ENCODE results near the gene MRPL43. TPM values are rescaled to one million over a fixed set of nuclear protein-coding genes. Genes with fewer than 3 reads are reported as not detected.

MRPL43 gene
- total and polyA plus RNA-seq, 2 donors (not counting 3 experiments of a cell fraction or from before 2014, with no cell fraction given), result 75.0 to 144 TPM

GRCh38 chr10:100939763-100940344 is 47.4 kb downstream of the MRPL43 start:
- Histone ChIP-seq H3K27me3 (ENCODE audit: control insufficient read depth in 2 of 2, insufficient read depth in 2 of 2, low read length in 2 of 2) (no peaks in the 10 kb centered on the region), H3K79me2 (ENCODE audit: control insufficient read depth, insufficient read depth, low read length) (no peaks in the 10 kb centered on the region), H3K4me3 (replicated peaks in 1 of 3; ENCODE audit: insufficient read depth in 1 of 3, low read depth in 1 of 3, low read length in 3 of 3) (no peak overlapping the region), H4K20me1 (replicated peaks; ENCODE audit: control insufficient read depth, extremely low read depth, insufficient read depth, low read length) (no peaks in the 10 kb centered on the region), H2AFZ (ENCODE audit: low read depth, low read length) (no peak overlapping the region), H3K9me1 (replicated peaks; ENCODE audit: control insufficient read depth, extremely low read depth, insufficient read depth, low read length) (no peaks in the 10 kb centered on the region), H3K9ac (replicated peaks; ENCODE audit: extremely low read depth, insufficient read depth, low read length) (no peak overlapping the region), H3K4me1 (ENCODE audit: control insufficient read depth, extremely low read depth, insufficient read depth, low read length) (no peaks in the 10 kb centered on the region), H3K27ac (ENCODE audit: insufficient read depth, low read depth, low read length) (no peak overlapping the region), H3K36me3 (ENCODE audit: control insufficient read depth in 2 of 2, extremely low read depth in 1 of 2, insufficient read depth in 2 of 2, low read length in 2 of 2) (peaks cover 13 to 16% of the 10 kb centered on the region in 2 experiments), H3K9me3 (replicated peaks; ENCODE audit: control insufficient read depth, insufficient read depth, low read length) (no peaks in the 10 kb centered on the region), H3K4me2 (ENCODE audit: insufficient read depth, low read length) (no peak overlapping the region)
- ChIA-PET CTCF (interaction anchor here (1.3 kb wide), 1 partner anchor 75 kb away, joined by 3 read pairs; no protein-coding TSS in a partner anchor), POLR2A (no interaction called here)
- TF ChIP-seq GATA2 (IDR thresholded peaks at IDR 0.05; ENCODE audit: insufficient read depth, insufficient read length, low read depth, low read length) (no peak), CTCF (IDR thresholded peaks at IDR 0.05; ENCODE audit: extremely low read depth in 1 of 2, insufficient read depth in 1 of 2, low read depth in 1 of 2, low read length in 2 of 2) (no peak), JUN (IDR thresholded peaks at IDR 0.05; ENCODE audit: borderline replicate concordance, insufficient read depth, insufficient read length, low read depth) (no peak), MAX (IDR thresholded peaks at IDR 0.05; ENCODE audit: insufficient read depth, insufficient read length) (no peak)
- dilution Hi-C loops (cut with MboI; ENCODE audit: extremely low pct_ligation_motif_present, low sequenced_read_pairs), result no loop called here
- intact Hi-C loops (cut with micrococcal nuclease), result no loop called here
- FAIRE-seq, result no peak
- no TSS peak for BruUV-seq (replicated peaks)
- DNase-seq (ENCODE audit: low read depth, low spot score), result no peak

MicroRNAs within 50 kb of the gene (microRNA counts, 767-probe panel; counts per million panel counts)
- microRNA hsa-miR-608, result 723 counts per million, percentile 96 among the panel's probes with 10 or more counts

Small RNA genes within 50 kb of the gene (microRNA-seq; reads per million reads assigned to microRNA genes)
- gene MIR608 (ENCODE audit: borderline number of aligned reads, borderline replicate concordance), result not detected

Small RNA genes within 50 kb of the gene (small RNA-seq; reads per million reads assigned to genes)
- not detected for gene MIR608 (ENCODE audit: insufficient read depth, insufficient read length, low read depth, low replicate concordance)

Other genes starting within 250 kb of the MRPL43 start
- not detected in 2 replicates for gene PAX2, start 241.9 kb downstream of the MRPL43 start, total RNA-seq
- not detected in 2 replicates for gene PAX2, start 241.9 kb downstream of the MRPL43 start, polyA plus RNA-seq
- gene SLF2, start 74.5 kb downstream of the MRPL43 start, total RNA-seq, result 28.0 and 35.5 TPM in 2 replicates
- gene SLF2, start 74.5 kb downstream of the MRPL43 start, polyA plus RNA-seq, result 6.7 and 7.5 TPM in 2 replicates
- 6.0 and 6.7 TPM in 2 replicates for gene SEMA4G, start 18.0 kb downstream of the MRPL43 start, total RNA-seq
- gene SEMA4G, start 18.0 kb downstream of the MRPL43 start, polyA plus RNA-seq, result 10.4 and 12.7 TPM in 2 replicates
- 10.9 and 12.3 TPM in 2 replicates for gene TWNK, start within 50 bp of the MRPL43 start, total RNA-seq
- gene TWNK, start within 50 bp of the MRPL43 start, polyA plus RNA-seq, result 4.3 and 5.6 TPM in 2 replicates
- 63.7 and 70.8 TPM in 2 replicates for gene LZTS2, start 12.3 kb upstream of the MRPL43 start, total RNA-seq
- gene LZTS2, start 12.3 kb upstream of the MRPL43 start, polyA plus RNA-seq, result 79.5 and 93.2 TPM in 2 replicates
- 0.55 and 1.6 TPM in 2 replicates for gene PDZD7, start 43.6 kb upstream of the MRPL43 start, total RNA-seq
- gene PDZD7, start 43.6 kb upstream of the MRPL43 start, polyA plus RNA-seq, result 0.41 and 0.92 TPM in 2 replicates
- 79.6 and 83.1 TPM in 2 replicates for gene SFXN3, start 43.7 kb upstream of the MRPL43 start, total RNA-seq
- 117 and 125 TPM in 2 replicates for gene SFXN3, start 43.7 kb upstream of the MRPL43 start, polyA plus RNA-seq
- gene KAZALD1, start 74.5 kb upstream of the MRPL43 start, total RNA-seq, result 2.9 and 3.3 TPM in 2 replicates
- 3.0 TPM in 2 replicates for gene KAZALD1, start 74.5 kb upstream of the MRPL43 start, polyA plus RNA-seq
- gene TLX1, start 143.8 kb upstream of the MRPL43 start, total RNA-seq, result not detected in 2 replicates
- 0.10 TPM in 1 of 2 replicates, not detected in the other for gene TLX1, start 143.8 kb upstream of the MRPL43 start, polyA plus RNA-seq
- gene LBX1, start 242.0 kb upstream of the MRPL43 start, total RNA-seq, result not detected in 2 replicates
- gene LBX1, start 242.0 kb upstream of the MRPL43 start, polyA plus RNA-seq, result not detected in 2 replicates